WERI-Rb-1 (cell line): ENCODE measurements around the gene DEGS2.
A peak's percentile ranks its signal among the peaks of the same experiment; 100 is the strongest.
"Not testable (repeated sequence)": the region's sequence is repeated elsewhere in the genome, so short reads cannot be mapped to it uniquely, and the experiment has no call there.

Source experiments
- DNase-seq: peaks from one replicate; pipeline ENCODE4 v3.0.0-alpha.2; 2020
- H3K27ac ChIP-seq: fragments of 250-450 bp; sonication (Bioruptor Pico); 2 replicates; pipeline ENCODE4 v1.5.1; 2020; ENCODE audit warnings: mild to moderate bottlenecking, moderate library complexity
- H3K27me3 ChIP-seq: fragments of 250-450 bp; sonication (Bioruptor Pico); 2 replicates; pipeline ENCODE4 v1.5.1; 2021; ENCODE audit warnings: mild to moderate bottlenecking, low read depth, moderate library complexity; ENCODE audit not compliant: insufficient read depth, severe bottlenecking
- H3K36me3 ChIP-seq: fragments of 250-450 bp; sonication (Bioruptor Pico); 2 replicates; pipeline ENCODE4 v1.5.1; 2020; ENCODE audit warnings: mild to moderate bottlenecking, moderate library complexity
- H3K4me3 ChIP-seq: 2 replicates; pipeline ENCODE4 v1.5.1; 2011; ENCODE audit warnings: low read depth, mild to moderate bottlenecking, control low read depth, low read length
- H3K9me3 ChIP-seq: fragments of 250-450 bp; sonication (Bioruptor Pico); 2 replicates; pipeline ENCODE4 v1.5.1; 2021; ENCODE audit warnings: mild to moderate bottlenecking, moderate library complexity; ENCODE audit not compliant: severe bottlenecking
- TF ChIP-seq, protein P1 (sequence below): IDR thresholded peaks from 2 replicates; pipeline ENCODE4 v1.5.1; 2011; ENCODE audit warnings: low read depth, mild to moderate bottlenecking, control low read depth, inconsistent platforms, low read length

The DEGS2 gene

GRCh38 chr14:100159094-100159864, at the start of gene DEGS2:
TSS of gene DEGS2 (minus strand) at chr14:100159645. CDS start at chr14:100159587, 58 bp downstream.
- peak within 1 kb of the TSS; percentile 53 for H3K4me3 ChIP-seq
- H3K27me3 ChIP-seq, result peaks cover 20% of the 10 kb centered on the region
- TF ChIP-seq, protein P1, sequence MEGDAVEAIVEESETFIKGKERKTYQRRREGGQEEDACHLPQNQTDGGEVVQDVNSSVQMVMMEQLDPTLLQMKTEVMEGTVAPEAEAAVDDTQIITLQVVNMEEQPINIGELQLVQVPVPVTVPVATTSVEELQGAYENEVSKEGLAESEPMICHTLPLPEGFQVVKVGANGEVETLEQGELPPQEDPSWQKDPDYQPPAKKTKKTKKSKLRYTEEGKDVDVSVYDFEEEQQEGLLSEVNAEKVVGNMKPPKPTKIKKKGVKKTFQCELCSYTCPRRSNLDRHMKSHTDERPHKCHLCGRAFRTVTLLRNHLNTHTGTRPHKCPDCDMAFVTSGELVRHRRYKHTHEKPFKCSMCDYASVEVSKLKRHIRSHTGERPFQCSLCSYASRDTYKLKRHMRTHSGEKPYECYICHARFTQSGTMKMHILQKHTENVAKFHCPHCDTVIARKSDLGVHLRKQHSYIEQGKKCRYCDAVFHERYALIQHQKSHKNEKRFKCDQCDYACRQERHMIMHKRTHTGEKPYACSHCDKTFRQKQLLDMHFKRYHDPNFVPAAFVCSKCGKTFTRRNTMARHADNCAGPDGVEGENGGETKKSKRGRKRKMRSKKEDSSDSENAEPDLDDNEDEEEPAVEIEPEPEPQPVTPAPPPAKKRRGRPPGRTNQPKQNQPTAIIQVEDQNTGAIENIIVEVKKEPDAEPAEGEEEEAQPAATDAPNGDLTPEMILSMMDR, result no peak
- H3K27ac ChIP-seq, result no peak within 1 kb of the TSS
- H3K9me3 ChIP-seq, result peaks cover 12% of the 10 kb centered on the region
- no peaks in the 10 kb centered on the region for H3K36me3 ChIP-seq
- DNase-seq, result peak; percentile 57

- not testable (repeated sequence) for DNase-seq, H3K4me3 ChIP-seq, H3K9me3 ChIP-seq, H3K27me3 ChIP-seq, H3K36me3 ChIP-seq, H3K27ac ChIP-seq
These were observed 48.7 kb upstream of the DEGS2 start for GRCh38 chr14:100208136-100208535.

DNA sequence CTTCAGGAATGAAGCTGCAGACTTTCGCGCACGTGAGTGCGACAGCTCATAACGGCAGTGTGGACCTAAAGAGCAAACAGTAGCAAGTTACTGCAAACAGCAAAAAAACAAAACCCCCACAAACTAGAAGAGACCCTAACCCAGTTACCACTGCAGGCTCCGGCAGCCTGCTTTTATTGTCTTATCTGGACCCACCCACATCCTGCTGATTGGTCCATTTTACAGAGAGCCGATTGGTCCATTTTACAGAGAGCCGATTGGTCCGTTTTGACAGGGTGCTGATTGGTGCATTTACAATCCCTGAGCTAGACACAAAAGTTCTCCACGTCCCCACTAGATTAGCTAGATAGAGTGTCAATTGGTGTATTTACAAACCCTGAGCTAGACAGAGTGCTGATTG, 48.1 kb upstream of the DEGS2 start:
- not testable (repeated sequence) for DNase-seq, H3K4me3 ChIP-seq, H3K27ac ChIP-seq, H3K9me3 ChIP-seq, H3K36me3 ChIP-seq, H3K27me3 ChIP-seq

DNA sequence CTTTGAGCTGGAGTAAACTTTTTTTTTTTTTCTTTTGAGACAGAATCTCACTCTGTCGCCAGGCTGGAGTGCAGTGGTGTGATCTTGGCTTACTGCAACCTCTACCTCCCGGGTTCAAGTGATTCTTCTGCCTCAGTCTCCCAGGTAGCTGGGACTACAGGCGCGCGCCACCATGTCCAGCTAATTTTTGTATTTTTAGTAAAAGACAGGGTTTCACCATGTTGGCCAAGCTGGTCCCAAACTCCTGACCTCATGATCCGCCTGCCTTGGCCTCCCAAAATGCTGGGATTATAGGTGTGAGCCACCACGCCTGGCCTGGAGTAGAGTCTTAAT, 45.4 kb upstream of the DEGS2 start:
- DNase-seq, H3K9me3 ChIP-seq, H3K36me3 ChIP-seq, H3K4me3 ChIP-seq, H3K27ac ChIP-seq, H3K27me3 ChIP-seq: not testable (repeated sequence)

DNA sequence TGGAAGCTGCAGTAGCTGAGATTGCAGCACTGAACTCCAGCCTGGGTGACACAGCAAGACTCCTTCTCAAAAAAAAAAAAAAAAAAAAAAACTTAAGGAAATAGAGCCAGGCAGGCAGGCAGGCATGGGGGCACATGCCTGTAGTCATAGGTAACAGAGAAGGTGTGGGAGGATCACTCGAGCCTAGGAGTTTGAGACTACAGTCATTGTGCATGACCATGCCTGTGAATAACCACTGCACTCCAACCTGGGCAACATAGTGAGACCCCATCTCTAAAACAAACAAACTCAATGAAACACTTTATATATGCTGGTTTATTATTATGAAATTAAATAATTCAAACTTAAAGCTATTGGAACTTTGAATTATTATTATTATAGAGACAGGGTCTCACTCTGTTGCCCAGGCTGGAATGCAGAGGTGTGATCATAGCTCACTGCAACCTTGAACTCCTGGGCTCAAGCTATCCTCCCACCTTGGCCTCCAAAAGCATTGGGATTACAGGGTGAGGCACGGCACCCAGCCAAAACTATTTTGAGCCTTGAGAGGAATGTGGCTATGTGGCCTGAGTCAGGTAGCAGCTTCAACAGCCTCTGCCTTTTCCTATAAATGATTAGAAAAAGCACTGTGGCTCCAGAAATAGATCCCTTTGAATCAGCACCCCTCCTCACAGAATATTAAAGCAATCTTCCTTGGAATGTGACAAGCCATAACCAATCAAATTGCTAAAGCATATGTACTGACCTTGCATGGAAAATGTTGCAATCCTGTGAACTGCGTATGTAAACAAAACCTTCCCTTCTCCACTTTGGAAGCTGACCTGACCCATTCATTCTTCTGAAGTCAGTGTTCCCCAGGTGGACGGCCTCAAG, 44.8 kb upstream of the DEGS2 start:
- Histone ChIP-seq H3K36me3 (no peaks in the 10 kb centered on the region), H3K27me3 (no peaks in the 10 kb centered on the region), H3K4me3 (no peak overlapping the region), H3K9me3 (no peaks in the 10 kb centered on the region), H3K27ac (no peak overlapping the region)
- no peak for DNase-seq
- TF ChIP-seq, protein P1, result no peak

- H3K27me3 ChIP-seq, result no peaks in the 10 kb centered on the region
- H3K27ac ChIP-seq, result no peak overlapping the region
- no peaks in the 10 kb centered on the region for H3K9me3 ChIP-seq
- H3K4me3 ChIP-seq, result no peak overlapping the region
- DNase-seq, result no peak
- H3K36me3 ChIP-seq, result no peaks in the 10 kb centered on the region
- TF ChIP-seq, protein P1, result no peak
These were observed 43.7 kb upstream of the DEGS2 start for GRCh38 chr14:100203146-100203545.

GRCh38 chr14:100202712-100203111, 43.3 kb upstream of the DEGS2 start:
- DNase-seq, result no peak
- no peaks in the 10 kb centered on the region for H3K9me3 ChIP-seq
- no peak overlapping the region for H3K27ac ChIP-seq
- H3K27me3 ChIP-seq, result no peaks in the 10 kb centered on the region
- H3K4me3 ChIP-seq, result no peak overlapping the region
- no peaks in the 10 kb centered on the region for H3K36me3 ChIP-seq
- TF ChIP-seq, protein P1, result no peak
